H7 (cell line): ENCODE data around the gene VCL. TPM values are rescaled to one million over a fixed set of nuclear protein-coding genes. Genes with fewer than 3 reads are reported as not detected.

Source experiments
- DNase-seq: peaks from one replicate; pipeline ENCODE4 v3.0.0; 2012
- H3K27me3 ChIP-seq: 2 replicates; pipeline ENCODE4 v1.6.0; 2011; ENCODE audit warnings: mild to moderate bottlenecking, low read length; ENCODE audit not compliant: control insufficient read depth, insufficient read depth
- H3K36me3 ChIP-seq: replicated peaks from 2 replicates; pipeline ENCODE4 v1.5.1; 2011; ENCODE audit warnings: low read length; ENCODE audit not compliant: control insufficient read depth, insufficient read depth
- H3K4me3 ChIP-seq: 2 replicates; pipeline ENCODE4 v1.5.1; 2011; ENCODE audit warnings: low read depth, mild to moderate bottlenecking, control low read depth, low read length, moderate library complexity; ENCODE audit not compliant: insufficient read depth
- total RNA-seq: library from RNA; depleted of rRNA; stranded (reverse); fragments of >200 nt; shearing (Covaris generic); gene quantifications from 2 replicates; pipeline ENCODE4 v1.2.3, GENCODE V29; 2014; rRNA removed

Gene VCL
- total RNA-seq, 1 experiment from 2014 or later = 194 TPM

- peak; percentile 54 for DNase-seq
- Histone ChIP-seq H3K4me3 (no peak overlapping the region), H3K36me3 (no peaks in the 10 kb centered on the region)
Measured at GRCh38 chr10:74153123-74153522, 155.2 kb downstream of the VCL start.

GRCh38 chr10:74153676-74154075, 155.8 kb downstream of the VCL start:
- H3K4me3 ChIP-seq = no peak overlapping the region

More at GRCh38 chr10:74153123-74153522, 155.2 kb downstream of the VCL start:
- H3K27me3 ChIP-seq = no peaks in the 10 kb centered on the region

GRCh38 chr10:74156919-74157289, 159.0 kb downstream of the VCL start:
- H3K4me3 ChIP-seq = no peak overlapping the region
- DNase-seq = no peak
- no peaks in the 10 kb centered on the region for H3K36me3 ChIP-seq
- H3K27me3 ChIP-seq = no peaks in the 10 kb centered on the region

More at GRCh38 chr10:74153676-74154075, 155.8 kb downstream of the VCL start:
- Histone ChIP-seq H3K27me3 (no peaks in the 10 kb centered on the region), H3K36me3 (no peaks in the 10 kb centered on the region)
- no peak for DNase-seq

GRCh38 chr10:74160013-74160412, 162.1 kb downstream of the VCL start:
- no peak for DNase-seq
- no peak overlapping the region for H3K4me3 ChIP-seq
- H3K27me3 ChIP-seq = no peaks in the 10 kb centered on the region
- H3K36me3 ChIP-seq = no peaks in the 10 kb centered on the region

- no peaks in the 10 kb centered on the region for H3K36me3 ChIP-seq
- no peak for DNase-seq
- H3K4me3 ChIP-seq = no peak overlapping the region
- H3K27me3 ChIP-seq = no peaks in the 10 kb centered on the region
Measured at GRCh38 chr10:74163319-74164068, 165.6 kb downstream of the VCL start.

- DNase-seq = no peak
- H3K4me3 ChIP-seq = no peak overlapping the region
Measured at GRCh38 chr10:74164716-74165529, 167.0 kb downstream of the VCL start.

GRCh38 chr10:74165530-74165901, 167.6 kb downstream of the VCL start:
- Histone ChIP-seq H3K27me3 (no peaks in the 10 kb centered on the region), H3K36me3 (no peaks in the 10 kb centered on the region), H3K4me3 (no peak overlapping the region)
- no peak for DNase-seq

More at GRCh38 chr10:74164716-74165529, 167.0 kb downstream of the VCL start:
- H3K36me3 ChIP-seq = no peaks in the 10 kb centered on the region
- H3K27me3 ChIP-seq = no peaks in the 10 kb centered on the region

GRCh38 chr10:74167443-74167842, 169.5 kb downstream of the VCL start:
- no peaks in the 10 kb centered on the region for H3K27me3 ChIP-seq
- no peak for DNase-seq
- no peaks in the 10 kb centered on the region for H3K36me3 ChIP-seq
- H3K4me3 ChIP-seq = no peak overlapping the region

Other genes with a start within 250 kb of the VCL start
- 82.7 and 91.4 TPM in 2 replicates for gene CHCHD1, start 216.1 kb upstream of the VCL start, total RNA-seq
- gene ZSWIM8, start 212.5 kb upstream of the VCL start, total RNA-seq = 21.8 and 59.8 TPM in 2 replicates
- gene NDST2, start 186.5 kb upstream of the VCL start, total RNA-seq = 26.0 and 31.6 TPM in 2 replicates
- 26.6 and 35.9 TPM in 2 replicates for gene CAMK2G, start 123.6 kb upstream of the VCL start, total RNA-seq
- 25.4 and 29.5 TPM in 2 replicates for gene PLAU, start 87.0 kb upstream of the VCL start, total RNA-seq
- 27.8 and 32.7 TPM in 2 replicates for gene AP3M1, start 152.7 kb downstream of the VCL start, total RNA-seq
- gene ADK, start 153.1 kb downstream of the VCL start, total RNA-seq = 20.1 and 28.0 TPM in 2 replicates